Mesendoderm (in vitro differentiated cells): ENCODE data around the gene SMCR8.

Source experiments
- DNase-seq: peaks from one replicate; pipeline ENCODE4 v3.0.0; 2013
- H2AK5ac ChIP-seq: 2 replicates; pipeline ENCODE4 v1.6.1; 2013; ENCODE audit warnings: low read length, inconsistent platforms
- H2BK120ac ChIP-seq: 2 replicates; pipeline ENCODE4 v1.6.1; 2013; ENCODE audit warnings: low read depth, mild to moderate bottlenecking, low read length, moderate library complexity, mixed read lengths
- H2BK15ac ChIP-seq: replicated peaks from 2 replicates; pipeline ENCODE4 v1.6.1; 2013; ENCODE audit warnings: low read depth, mild to moderate bottlenecking, moderate library complexity
- H2BK5ac ChIP-seq: 2 replicates; pipeline ENCODE4 v1.6.1; 2013; ENCODE audit warnings: low read length, inconsistent platforms
- H3K18ac ChIP-seq: 2 replicates; pipeline ENCODE4 v1.6.1; 2013; ENCODE audit warnings: mild to moderate bottlenecking, low read length, mixed read lengths
- H3K23ac ChIP-seq: one replicate; pipeline ENCODE4 v1.6.1; 2013; ENCODE audit warnings: low read length
- H3K27ac ChIP-seq: 2 replicates; pipeline ENCODE4 v1.5.1; 2013; ENCODE audit warnings: low read depth, mild to moderate bottlenecking, inconsistent platforms, low read length, moderate library complexity
- H3K27me3 ChIP-seq: 2 replicates; pipeline ENCODE4 v1.6.1; 2013; ENCODE audit warnings: low read length, control low read depth, mild to moderate bottlenecking, inconsistent platforms; ENCODE audit not compliant: insufficient read depth, poor library complexity
- H3K36me3 ChIP-seq: 2 replicates; pipeline ENCODE4 v1.6.1; 2013; ENCODE audit warnings: low read length, inconsistent platforms; ENCODE audit not compliant: control insufficient read depth, insufficient read depth
- H3K4ac ChIP-seq: one replicate; pipeline ENCODE4 v1.6.1; 2013; ENCODE audit warnings: low read depth, mild to moderate bottlenecking, low read length, moderate library complexity
- H3K4me1 ChIP-seq: 2 replicates; pipeline ENCODE4 v1.6.1; 2013; ENCODE audit warnings: low read depth, low read length, inconsistent platforms; ENCODE audit not compliant: control insufficient read depth
- H3K4me2 ChIP-seq: 2 replicates; pipeline ENCODE4 v1.6.1; 2013; ENCODE audit warnings: low read length
- H3K4me3 ChIP-seq: 2 replicates; pipeline ENCODE4 v1.5.1; 2013; ENCODE audit warnings: mild to moderate bottlenecking, low read length
- H3K56ac ChIP-seq: one replicate; pipeline ENCODE4 v1.6.1; 2013; ENCODE audit warnings: low read length
- H3K79me1 ChIP-seq: 2 replicates; pipeline ENCODE4 v1.6.1; 2013; ENCODE audit warnings: low read length, inconsistent platforms
- H3K79me2 ChIP-seq: 2 replicates; pipeline ENCODE4 v1.6.1; 2013; ENCODE audit warnings: mild to moderate bottlenecking, low read length; ENCODE audit not compliant: control insufficient read depth, insufficient read depth
- H3K9ac ChIP-seq: 2 replicates; pipeline ENCODE4 v1.6.1; 2013; ENCODE audit warnings: low read length, inconsistent platforms
- H4K5ac ChIP-seq: one replicate; pipeline ENCODE4 v1.6.1; 2013; ENCODE audit warnings: low read length
- H4K8ac ChIP-seq: one replicate; pipeline ENCODE4 v1.6.1; 2013; ENCODE audit warnings: low read depth, mild to moderate bottlenecking, control low read depth, low read length, moderate library complexity
- WGBS: extraction: QIAGEN DNeasy Blood & Tissue Kit; methylation state at CpG from one replicate; pipeline ENCODE4 v1.1.7; 2013; ENCODE audit warnings: low lambda C conversion rate, missing lambda C conversion rate; ENCODE audit not compliant: insufficient coverage; ENCODE audit errors: extremely low coverage; 5-methylcytosine and 5-hydroxymethylcytosine counted together

Gene SMCR8

DNA sequence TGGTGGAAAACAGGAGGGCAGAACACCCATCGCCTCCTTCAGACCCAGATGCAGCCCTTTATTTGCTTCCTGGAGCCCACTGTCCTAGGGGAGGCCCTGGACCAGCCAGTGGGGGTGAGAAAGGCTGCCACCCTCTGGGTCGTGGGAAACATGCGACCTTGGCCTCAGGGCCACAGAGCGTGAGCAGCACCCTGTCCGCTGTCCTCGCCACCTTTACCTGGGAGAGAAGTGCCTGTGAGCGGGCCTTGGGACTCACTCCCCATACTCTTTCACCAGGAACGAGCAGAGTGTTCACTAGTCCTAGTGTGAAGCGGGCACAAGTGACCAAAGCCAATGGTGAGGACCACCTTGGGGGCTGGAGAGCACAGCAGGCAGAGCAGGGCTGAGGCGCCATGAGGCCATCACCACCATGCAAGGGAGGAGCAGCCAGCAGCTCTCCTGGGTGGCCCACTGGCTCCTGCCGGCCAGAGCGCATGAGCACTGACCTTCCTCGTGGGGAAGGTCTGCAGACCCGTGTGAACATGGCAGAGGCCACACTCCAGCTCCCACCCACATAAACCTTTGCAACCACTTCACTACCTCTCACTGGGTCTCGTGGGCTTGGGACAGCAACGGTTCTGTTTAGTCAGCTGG lies 8.5 kb downstream of the SMCR8 start:
- no peak overlapping the region for H3K9ac ChIP-seq
- no peak overlapping the region for H3K23ac ChIP-seq
- no CpG with 5 or more reads among the region's 16 CpGs for WGBS
- no peak for DNase-seq
- no peak overlapping the region for H2BK120ac ChIP-seq
- H3K27ac ChIP-seq, result no peak overlapping the region
- no peak overlapping the region for H4K5ac ChIP-seq
- H3K4me3 ChIP-seq, result no peak overlapping the region
- H2BK15ac ChIP-seq, result no peak overlapping the region
- no peak overlapping the region for H2BK5ac ChIP-seq
- H2AK5ac ChIP-seq, result no peak overlapping the region
- H3K4me2 ChIP-seq, result no peak overlapping the region
- H3K4me1 ChIP-seq, result no peaks in the 10 kb centered on the region
- H3K4ac ChIP-seq, result no peak overlapping the region
- peaks cover 13% of the 10 kb centered on the region for H3K79me1 ChIP-seq
- peaks cover 7% of the 10 kb centered on the region for H3K79me2 ChIP-seq
- H3K18ac ChIP-seq, result no peak overlapping the region
- peaks cover 3% of the 10 kb centered on the region for H3K36me3 ChIP-seq
- no peaks in the 10 kb centered on the region for H3K27me3 ChIP-seq
- H3K56ac ChIP-seq, result no peak overlapping the region
- no peak overlapping the region for H4K8ac ChIP-seq

GRCh38 chr17:18324140-18325050 lies 9.3 kb downstream of the SMCR8 start:
- Histone ChIP-seq H2AK5ac (no peak overlapping the region), H3K79me2 (peaks cover 4% of the 10 kb centered on the region), H3K18ac (no peak overlapping the region), H3K4me1 (no peaks in the 10 kb centered on the region), H2BK15ac (no peak overlapping the region), H2BK5ac (no peak overlapping the region), H3K79me1 (peaks cover 13% of the 10 kb centered on the region), H3K4me2 (no peak overlapping the region), H4K8ac (no peak overlapping the region), H3K4ac (no peak overlapping the region), H3K27ac (no peak overlapping the region), H3K9ac (no peak overlapping the region), H3K27me3 (no peaks in the 10 kb centered on the region), H4K5ac (no peak overlapping the region), H3K23ac (no peak overlapping the region), H3K56ac (no peak overlapping the region), H3K36me3 (peaks cover 6% of the 10 kb centered on the region), H3K4me3 (no peak overlapping the region), H2BK120ac (no peak overlapping the region)
- no CpG with 5 or more reads among the region's 27 CpGs for WGBS
- peak; percentile 51 for DNase-seq

GRCh38 chr17:18326039-18326438 lies 10.9 kb downstream of the SMCR8 start:
- Histone ChIP-seq H2BK120ac (no peak overlapping the region), H4K5ac (no peak overlapping the region), H3K4me3 (no peak overlapping the region), H3K18ac (no peak overlapping the region), H3K27ac (no peak overlapping the region), H3K27me3 (no peaks in the 10 kb centered on the region), H3K4ac (no peak overlapping the region), H3K4me1 (no peaks in the 10 kb centered on the region), H2AK5ac (no peak overlapping the region), H3K4me2 (no peak overlapping the region), H4K8ac (no peak overlapping the region), H3K9ac (no peak overlapping the region), H3K56ac (no peak overlapping the region), H2BK15ac (no peak overlapping the region), H3K79me2 (no peaks in the 10 kb centered on the region), H3K79me1 (peaks cover 4% of the 10 kb centered on the region), H2BK5ac (no peak overlapping the region), H3K23ac (no peak overlapping the region), H3K36me3 (peaks cover 9% of the 10 kb centered on the region)
- no CpG with 5 or more reads among the region's 2 CpGs for WGBS
- no peak for DNase-seq

DNA sequence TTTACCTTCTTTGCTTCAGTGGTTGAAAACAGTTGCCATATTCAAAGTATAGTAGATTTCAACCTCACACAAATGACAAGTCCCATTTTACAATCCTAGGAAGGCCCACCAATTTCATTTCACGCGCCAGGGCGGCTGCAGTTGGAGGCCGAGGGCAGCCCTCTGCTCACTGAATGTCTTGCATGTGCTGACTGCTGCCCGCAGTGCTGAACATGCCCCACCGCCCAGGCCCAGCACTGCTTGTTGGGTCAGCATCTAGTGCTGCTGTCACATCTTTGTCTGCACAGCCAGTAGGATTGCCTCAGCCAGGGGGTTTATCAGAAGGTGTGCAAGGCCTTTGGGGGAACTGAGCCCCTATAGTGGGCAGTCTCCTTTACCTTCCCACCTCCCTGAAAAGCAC lies 11.5 kb downstream of the SMCR8 start:
- H3K23ac ChIP-seq, result no peak overlapping the region
- H3K4me3 ChIP-seq, result no peak overlapping the region
- no peak overlapping the region for H3K56ac ChIP-seq
- H3K4me1 ChIP-seq, result no peaks in the 10 kb centered on the region
- no peak overlapping the region for H4K5ac ChIP-seq
- H3K27ac ChIP-seq, result no peak overlapping the region
- H3K27me3 ChIP-seq, result no peaks in the 10 kb centered on the region
- H2BK120ac ChIP-seq, result no peak overlapping the region
- no peak overlapping the region for H3K9ac ChIP-seq
- no peak overlapping the region for H2BK5ac ChIP-seq
- no peak overlapping the region for H2BK15ac ChIP-seq
- no peak overlapping the region for H4K8ac ChIP-seq
- H3K79me1 ChIP-seq, result peaks cover 4% of the 10 kb centered on the region
- H3K18ac ChIP-seq, result no peak overlapping the region
- no peak for DNase-seq
- H2AK5ac ChIP-seq, result no peak overlapping the region
- H3K36me3 ChIP-seq, result peaks cover 10% of the 10 kb centered on the region
- H3K4me2 ChIP-seq, result no peak overlapping the region
- WGBS, result no CpG with 5 or more reads among the region's 6 CpGs
- H3K79me2 ChIP-seq, result no peaks in the 10 kb centered on the region
- no peak overlapping the region for H3K4ac ChIP-seq

GRCh38 chr17:18327093-18327492 lies 12.0 kb downstream of the SMCR8 start:
- H3K4me2 ChIP-seq, result no peak overlapping the region
- no peak overlapping the region for H2BK5ac ChIP-seq
- H4K8ac ChIP-seq, result no peak overlapping the region
- H3K23ac ChIP-seq, result no peak overlapping the region
- peaks cover 2% of the 10 kb centered on the region for H3K79me1 ChIP-seq
- no peak overlapping the region for H4K5ac ChIP-seq
- H3K56ac ChIP-seq, result no peak overlapping the region
- no peak overlapping the region for H3K4ac ChIP-seq
- no peak overlapping the region for H3K4me3 ChIP-seq
- no peaks in the 10 kb centered on the region for H3K27me3 ChIP-seq
- H2AK5ac ChIP-seq, result no peak overlapping the region
- H2BK120ac ChIP-seq, result no peak overlapping the region
- no peak overlapping the region for H2BK15ac ChIP-seq
- no peaks in the 10 kb centered on the region for H3K4me1 ChIP-seq
- no peak overlapping the region for H3K9ac ChIP-seq
- H3K36me3 ChIP-seq, result peaks cover 10% of the 10 kb centered on the region
- DNase-seq, result no peak
- no peak overlapping the region for H3K18ac ChIP-seq
- no CpG with 5 or more reads among the region's 2 CpGs for WGBS
- no peaks in the 10 kb centered on the region for H3K79me2 ChIP-seq
- H3K27ac ChIP-seq, result no peak overlapping the region
